Activated CD4-positive, CD25-positive, alpha-beta regulatory T cell (primary cell): ENCODE data around the gene FEZ2.

Experiments used
- DNase-seq, 4 experiments: peaks; one replicate each; lab custom pipeline; 2025; lab: John Stamatoyannopoulos, UW

Gene FEZ2

GRCh38 chr2:36530178-36530982 is 67.6 kb downstream of the FEZ2 start:
- DNase-seq, result no peak

DNA sequence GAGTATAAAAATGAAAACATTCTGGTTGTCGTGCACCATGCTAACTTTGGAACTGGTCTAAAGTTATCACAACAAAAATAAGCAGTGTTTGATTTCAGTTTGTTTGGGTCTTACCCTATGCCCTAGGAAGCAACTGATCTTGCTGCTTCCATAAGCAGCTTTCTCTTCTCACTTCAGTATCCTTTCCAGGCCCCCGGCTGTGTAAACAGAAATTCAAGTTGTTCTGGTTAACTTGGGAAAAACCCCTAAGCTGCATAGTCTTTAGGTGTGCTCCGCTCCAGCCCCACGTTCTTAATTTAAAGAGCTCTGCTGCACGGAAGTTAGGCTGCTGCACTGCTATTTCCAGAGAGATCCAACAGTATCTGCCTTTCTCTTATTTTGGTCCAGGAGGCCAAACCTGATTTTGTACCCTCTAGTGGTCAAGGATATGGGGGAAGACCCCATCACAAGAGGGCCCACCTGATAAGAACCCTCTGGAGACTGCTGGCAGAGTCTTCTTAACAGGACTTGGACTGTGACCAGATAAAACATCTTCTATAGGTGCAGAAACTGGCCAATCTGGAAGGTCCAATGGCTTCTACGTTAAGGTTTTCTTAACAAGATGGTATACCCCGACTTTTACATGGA is 69.1 kb downstream of the FEZ2 start:
- no peak for DNase-seq

DNA sequence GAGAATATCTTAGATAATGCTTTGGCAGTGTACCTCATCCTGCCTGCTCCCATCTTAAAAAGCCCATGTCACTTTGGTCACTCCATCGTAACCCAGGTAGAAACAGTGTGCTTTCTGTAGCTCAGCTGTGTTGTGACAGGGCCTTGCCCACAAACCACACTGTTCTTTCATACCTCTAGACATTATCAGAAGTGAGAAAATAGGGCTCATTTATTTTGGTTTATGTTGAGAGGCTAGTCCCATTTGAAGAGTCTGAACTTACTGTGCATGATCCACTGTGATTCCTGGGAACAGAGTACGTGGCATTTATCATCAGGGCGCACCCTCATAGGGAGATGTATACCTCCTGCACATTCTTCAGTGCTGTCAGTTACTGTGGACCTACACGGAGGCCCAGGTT is 69.7 kb downstream of the FEZ2 start:
- no peak for DNase-seq

DNA sequence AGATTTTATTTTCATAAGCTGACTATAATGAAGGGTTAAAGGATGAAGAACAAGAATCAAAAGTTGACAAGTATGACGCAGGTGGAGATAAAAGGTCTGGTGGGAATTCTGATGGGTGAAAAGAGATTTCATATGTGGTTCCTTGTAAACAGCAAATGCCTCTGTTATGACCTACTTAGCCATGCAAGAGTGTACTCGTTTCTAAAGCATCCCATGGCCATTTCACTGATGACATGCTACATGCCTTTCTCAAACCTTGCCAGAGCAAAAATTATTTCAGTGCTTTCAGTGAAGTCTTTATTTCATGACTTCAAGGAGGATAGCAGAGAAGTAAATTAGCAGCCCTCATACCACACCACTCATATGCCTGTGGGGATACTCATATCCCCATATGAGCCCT is 71.7 kb downstream of the FEZ2 start:
- DNase-seq, result no peak

GRCh38 chr2:36525245-36525644 is 72.7 kb downstream of the FEZ2 start:
- no peak for DNase-seq

DNA sequence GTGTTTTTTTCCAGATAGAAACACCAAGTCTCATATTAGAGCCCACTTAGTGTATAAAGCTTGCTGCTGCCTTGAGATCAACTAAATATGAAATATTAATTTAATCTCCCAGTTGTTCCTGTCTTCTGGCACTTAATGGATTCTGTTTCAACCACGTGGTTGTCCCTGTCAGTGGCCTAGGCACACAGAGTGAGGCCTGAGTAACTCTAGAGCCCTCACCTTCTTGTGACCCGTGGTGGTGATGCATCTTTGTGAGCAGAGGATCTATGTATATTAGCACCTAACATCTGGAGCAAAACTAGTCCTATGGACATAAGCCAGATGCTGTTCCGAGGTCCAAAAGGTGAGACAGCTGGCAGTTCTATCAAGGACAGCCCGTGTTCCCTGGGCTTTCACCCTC is 74.8 kb downstream of the FEZ2 start:
- no peak for DNase-seq

DNA sequence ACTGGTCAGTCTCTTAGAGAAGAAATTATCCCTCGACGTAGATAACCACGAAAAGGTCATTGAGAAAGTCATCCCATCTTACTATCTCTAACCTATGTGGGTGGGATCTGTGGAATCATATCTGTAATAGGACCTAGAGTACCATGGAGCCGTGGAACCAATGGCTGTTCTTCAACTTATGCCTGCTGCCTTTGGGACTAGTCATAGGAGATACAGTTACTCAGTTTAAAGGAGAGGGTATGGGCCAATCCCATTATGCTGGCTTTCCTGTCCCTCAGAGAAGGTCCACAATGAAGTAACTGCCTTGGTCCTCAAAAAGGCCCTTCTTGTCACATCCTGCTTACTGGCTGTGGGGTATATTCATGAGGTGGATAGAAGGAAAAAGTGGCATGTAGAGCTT is 77.5 kb downstream of the FEZ2 start:
- DNase-seq, result no peak

DNA sequence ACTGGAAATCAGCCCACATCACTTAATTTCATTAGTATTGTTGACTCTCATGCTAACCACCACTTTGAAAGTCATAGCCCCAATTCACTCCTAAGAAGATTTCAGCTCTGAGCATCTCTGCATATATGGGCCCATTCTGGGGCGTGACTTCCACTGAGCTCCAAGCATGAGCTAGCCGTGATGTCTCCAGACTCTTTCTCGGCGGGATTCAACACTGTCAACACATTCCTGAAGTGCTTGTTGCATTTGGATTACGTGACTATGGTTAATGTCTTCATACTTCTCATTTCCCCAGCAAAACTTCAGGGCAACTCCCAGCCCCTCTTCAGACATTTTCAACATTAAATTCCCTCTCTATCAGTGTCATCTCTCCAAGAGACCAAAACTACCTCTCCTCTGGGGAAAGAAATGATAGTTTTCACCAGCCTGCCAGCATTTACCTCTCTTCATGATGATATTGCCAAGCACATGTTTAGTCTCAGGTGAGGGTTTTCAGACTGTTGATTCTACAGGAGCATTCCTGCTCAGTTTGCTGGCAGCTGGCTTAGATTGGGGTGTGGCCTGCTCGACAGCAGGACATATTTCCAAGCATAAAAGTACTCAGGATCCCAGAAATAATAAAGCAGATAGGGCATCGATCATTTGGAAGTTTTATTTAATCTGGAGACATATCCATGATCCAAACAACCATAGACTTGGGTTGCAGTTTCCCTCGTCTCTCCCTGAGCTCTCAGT is 81.7 kb downstream of the FEZ2 start:
- DNase-seq, result no peak

GRCh38 chr2:36515538-36515937 is 82.4 kb downstream of the FEZ2 start:
- DNase-seq, result no peak

DNA sequence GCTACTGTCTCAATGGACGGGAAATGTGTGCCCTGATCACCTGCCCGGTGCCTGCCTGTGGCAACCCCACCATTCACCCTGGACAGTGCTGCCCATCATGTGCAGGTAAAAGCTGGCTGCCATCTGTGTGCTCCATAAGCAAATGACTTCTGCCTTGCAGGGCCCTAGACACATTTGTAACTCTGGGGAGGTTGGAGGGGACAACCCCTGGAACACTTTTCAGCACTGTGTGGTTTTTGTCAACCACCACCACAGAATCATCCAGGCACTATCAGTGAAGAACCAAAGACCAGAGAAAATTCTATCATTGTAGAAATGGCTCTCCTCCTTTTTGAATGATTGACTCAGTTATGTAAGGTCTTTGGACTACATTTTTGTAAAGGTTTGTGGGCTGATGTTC is 84.3 kb downstream of the FEZ2 start:
- no peak for DNase-seq

DNA sequence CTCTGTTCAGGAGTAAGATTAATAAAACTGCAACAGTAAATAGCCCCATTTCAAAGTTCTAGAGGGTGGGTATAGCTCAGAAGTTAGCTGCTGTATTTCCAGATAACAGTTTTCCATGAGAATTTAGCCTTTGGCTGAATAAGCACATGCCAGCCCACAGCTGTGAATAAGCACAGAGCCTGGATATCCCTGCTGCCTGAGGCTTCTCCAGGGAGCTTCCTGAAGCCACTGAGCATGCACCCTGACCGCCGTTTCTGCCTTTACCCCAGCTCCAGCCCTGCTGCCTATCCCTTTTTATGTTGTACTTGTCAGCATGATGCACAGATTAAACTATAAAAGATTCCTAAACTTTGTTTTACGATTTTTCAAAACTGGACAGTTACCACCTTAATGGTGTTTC is 85.3 kb downstream of the FEZ2 start:
- no peak for DNase-seq

- DNase-seq, result no peak
Observed at GRCh38 chr2:36511858-36512603, 85.9 kb downstream of the FEZ2 start.

GRCh38 chr2:36509075-36509474 is 88.9 kb downstream of the FEZ2 start:
- DNase-seq, result no peak

DNA sequence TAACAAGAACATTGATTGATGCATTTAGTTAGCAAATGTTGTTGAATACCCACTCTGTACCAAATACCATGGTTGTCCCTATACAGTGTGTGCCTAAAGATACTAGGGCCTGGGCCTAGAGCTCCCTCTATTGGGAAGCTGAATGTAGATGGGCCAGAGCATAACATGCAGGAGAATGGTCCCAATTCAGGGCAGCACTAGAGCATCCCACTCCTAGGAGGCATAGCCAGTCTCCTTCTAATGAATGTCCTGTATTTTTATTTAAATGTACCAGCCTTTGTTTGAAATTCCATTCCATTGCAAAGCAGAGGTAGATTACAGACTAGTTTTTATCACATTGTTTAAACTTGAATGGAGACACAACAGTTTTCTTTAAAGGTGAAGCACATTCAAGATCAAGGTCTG is 90.6 kb downstream of the FEZ2 start:
- DNase-seq, result no peak
